HG03025 (cell line): ENCODE data around the gene SLC29A4.
"Not testable (repeated sequence)": the region's sequence is repeated elsewhere in the genome, so short reads cannot be mapped to it uniquely, and the experiment has no call there.

ENCODE experiments used
- ATAC-seq: cut with Tn5 transposase; IDR thresholded peaks from one replicate; pipeline ENCODE4 v1.9.1; 2021; ENCODE audit warnings: mild to moderate bottlenecking, moderate library complexity; ENCODE audit not compliant: unreplicated experiment, low FRiP score

Gene SLC29A4

GRCh38 chr7:5273831-5274405, 8.8 kb upstream of the SLC29A4 start:
- not testable (repeated sequence) for ATAC-seq

GRCh38 chr7:5274441-5274840, 8.3 kb upstream of the SLC29A4 start:
- ATAC-seq, result no peak

GRCh38 chr7:5274985-5275431, 7.7 kb upstream of the SLC29A4 start:
- not testable (repeated sequence) for ATAC-seq

GRCh38 chr7:5275510-5275909, 7.2 kb upstream of the SLC29A4 start:
- not testable (repeated sequence) for ATAC-seq

GRCh38 chr7:5276123-5276522, 6.6 kb upstream of the SLC29A4 start:
- not testable (repeated sequence) for ATAC-seq

GRCh38 chr7:5276611-5277010, 6.1 kb upstream of the SLC29A4 start:
- ATAC-seq, result no peak

GRCh38 chr7:5278766-5279165, 4.0 kb upstream of the SLC29A4 start:
- no peak for ATAC-seq

- ATAC-seq, result no peak
Observed at GRCh38 chr7:5279734-5280133, 3.0 kb upstream of the SLC29A4 start.

- not testable (repeated sequence) for ATAC-seq
Observed at GRCh38 chr7:5281598-5282500, 894 bp upstream of the SLC29A4 start.

GRCh38 chr7:5283421-5284303, 919 bp downstream of the SLC29A4 start:
- no peak for ATAC-seq

- no peak for ATAC-seq
Observed at GRCh38 chr7:5284304-5285281, 1.9 kb downstream of the SLC29A4 start.

- no peak for ATAC-seq
Observed at GRCh38 chr7:5286933-5287332, 4.2 kb downstream of the SLC29A4 start.

- not testable (repeated sequence) for ATAC-seq
Observed at GRCh38 chr7:5287373-5287772, 4.6 kb downstream of the SLC29A4 start.

GRCh38 chr7:5287802-5288201, 5.1 kb downstream of the SLC29A4 start:
- no peak for ATAC-seq

GRCh38 chr7:5288560-5288959, 5.8 kb downstream of the SLC29A4 start:
- ATAC-seq, result not testable (repeated sequence)

- ATAC-seq, result no peak
Observed at GRCh38 chr7:5289355-5289754, 6.6 kb downstream of the SLC29A4 start.

- ATAC-seq, result no peak
Observed at GRCh38 chr7:5291301-5291700, 8.6 kb downstream of the SLC29A4 start.

- ATAC-seq, result not testable (repeated sequence)
Observed at GRCh38 chr7:5291711-5292335, 9.1 kb downstream of the SLC29A4 start.
